Adrenal gland (tissue), 12 donors: Measurements from ENCODE around the gene BBS1. TPM values are rescaled to one million over a fixed set of nuclear protein-coding genes. Genes with fewer than 3 reads are reported as not detected.

Source experiments
- polyA plus RNA-seq, 3 donors: library from polyadenylated mRNA; stranded (reverse); fragments of 200-250 nt in 2 of 3; fragments of 350-450 nt in 1 of 3; fragmentation: Illumina TruSeq in 1 of 3; extraction: RNeasy Lipid Tissue Mini Kit (QIAGEN cat#74804) in 1 of 3; gene quantifications; one replicate each; pipeline ENCODE4 v1.2.3, GENCODE V29; 2013 to 2014
- total RNA-seq, 9 donors: library from RNA; depleted of rRNA in 4 of 9; stranded (reverse); fragments of >200 nt in 4 of 9; fragments of 120-200 nt in 1 of 9; fragmentation: NEBNext Ultra II Directional in 1 of 9; extraction: Animal tissue kit (Norgen Biotek cat#: 25700) in 1 of 9; gene quantifications; one replicate each; pipeline versions ENCODE4 v1.1.0 to v1.2.4, GENCODE V29; 2013 to 2023
- donor health status: healthy with polysubstance abuse.
- donor health status: Bipolar disorder and iron deficiency.
- donor health status: DM: yes; HTN: yes; CAD: no.
- donor health status: DM: no; HTN: no; CAD: no.
- donor health status: DM: no; HTN: no; CAD: no.
- donor health status: DM: yes; HTN: yes; CAD: no.

BBS1 gene
- total and polyA plus RNA-seq, 12 donors: 24.1 to 132 (median 50.5) TPM

Other genes starting within 250 kb of the BBS1 start
- 100 to 1,000 TPM; 128 to 190 (median 164) TPM for gene RAB1B, start 242.0 kb upstream of the BBS1 start, total RNA-seq
- gene RAB1B, start 242.0 kb upstream of the BBS1 start, polyA plus RNA-seq: 100 to 1,000 TPM; 109 to 168 (median 135) TPM
- 10 to 100 TPM in 1 of 9 donors, 1 to 10 TPM in 4, under 1 TPM in 2, not detected in 2; 0.55 to 10.9 (median 1.2) TPM for gene CNIH2, start 232.5 kb upstream of the BBS1 start, total RNA-seq
- gene CNIH2, start 232.5 kb upstream of the BBS1 start, polyA plus RNA-seq: 10 to 100 TPM in 1 of 3 donors, 1 to 10 TPM in 2; 3.3 to 13.4 (median 9.7) TPM
- gene YIF1A, start 221.5 kb upstream of the BBS1 start, total RNA-seq: 100 to 1,000 TPM in 4 of 9 donors, 10 to 100 TPM in 5; 69.7 to 154 (median 93.1) TPM
- gene YIF1A, start 221.5 kb upstream of the BBS1 start, polyA plus RNA-seq: 100 to 1,000 TPM in 2 of 3 donors, 10 to 100 TPM in 1; 97.9 to 129 (median 104) TPM
- 1 to 10 TPM in 3 of 9 donors, under 1 TPM in 3, not detected in 3; 0.07 to 2.3 (median 0.76) TPM for gene TMEM151A, start 218.7 kb upstream of the BBS1 start, total RNA-seq
- gene TMEM151A, start 218.7 kb upstream of the BBS1 start, polyA plus RNA-seq: 1 to 10 TPM in 2 of 3 donors, under 1 TPM in 1; 0.42 to 6.8 (median 1.9) TPM
- gene CD248, start 193.6 kb upstream of the BBS1 start, total RNA-seq: 10 to 100 TPM in 7 of 9 donors, 1 to 10 TPM in 2; 3.8 to 21.7 (median 15.1) TPM
- 10 to 100 TPM in 2 of 3 donors, 1 to 10 TPM in 1; 4.2 to 28.0 (median 19.2) TPM for gene CD248, start 193.6 kb upstream of the BBS1 start, polyA plus RNA-seq
- 10 to 100 TPM in 2 of 9 donors, 1 to 10 TPM in 7; 1.8 to 13.1 (median 6.3) TPM for gene RIN1, start 174.2 kb upstream of the BBS1 start, total RNA-seq
- 10 to 100 TPM in 2 of 3 donors, 1 to 10 TPM in 1; 1.6 to 15.2 (median 10.9) TPM for gene RIN1, start 174.2 kb upstream of the BBS1 start, polyA plus RNA-seq
- 10 to 100 TPM; 22.4 to 52.4 (median 41.6) TPM for gene BRMS1, start 165.5 kb upstream of the BBS1 start, total RNA-seq
- gene BRMS1, start 165.5 kb upstream of the BBS1 start, polyA plus RNA-seq: 10 to 100 TPM; 41.1 to 55.3 (median 53.8) TPM
- gene B4GAT1, start 163.0 kb upstream of the BBS1 start, total RNA-seq: 100 to 1,000 TPM in 1 of 9 donors, 10 to 100 TPM in 8; 36.1 to 115 (median 61.8) TPM
- gene B4GAT1, start 163.0 kb upstream of the BBS1 start, polyA plus RNA-seq: 10 to 100 TPM; 20.8 to 31.5 (median 24.6) TPM
- 1 to 10 TPM in 6 of 9 donors, under 1 TPM in 2, not detected in 1; 0.84 to 2.5 (median 1.2) TPM for gene SLC29A2, start 138.9 kb upstream of the BBS1 start, total RNA-seq
- 1 to 10 TPM in 2 of 3 donors, under 1 TPM in 1; 0.48 to 4.7 (median 4.5) TPM for gene SLC29A2, start 138.9 kb upstream of the BBS1 start, polyA plus RNA-seq
- under 1 TPM in 3 of 9 donors, not detected in 6; 0.06 to 0.55 (median 0.47) TPM for gene NPAS4, start 89.6 kb upstream of the BBS1 start, total RNA-seq
- gene NPAS4, start 89.6 kb upstream of the BBS1 start, polyA plus RNA-seq: under 1 TPM; 0.24 to 0.72 (median 0.26) TPM
- gene MRPL11, start 71.8 kb upstream of the BBS1 start, total RNA-seq: 10 to 100 TPM; 27.7 to 53.8 (median 33.9) TPM
- 10 to 100 TPM; 22.3 to 40.6 (median 27.3) TPM for gene MRPL11, start 71.8 kb upstream of the BBS1 start, polyA plus RNA-seq
- gene PELI3, start 43.7 kb upstream of the BBS1 start, total RNA-seq: 10 to 100 TPM in 8 of 9 donors, 1 to 10 TPM in 1; 10.0 to 34.3 (median 21.1) TPM
- gene PELI3, start 43.7 kb upstream of the BBS1 start, polyA plus RNA-seq: 10 to 100 TPM in 2 of 3 donors, 1 to 10 TPM in 1; 6.4 to 24.5 (median 13.0) TPM
- 10 to 100 TPM; 25.5 to 70.9 (median 43.3) TPM for gene DPP3, start 30.2 kb upstream of the BBS1 start, total RNA-seq
- gene DPP3, start 30.2 kb upstream of the BBS1 start, polyA plus RNA-seq: 10 to 100 TPM; 23.6 to 27.2 (median 24.3) TPM
- gene ZDHHC24, start 35.4 kb downstream of the BBS1 start, total RNA-seq: 10 to 100 TPM in 8 of 9 donors, 1 to 10 TPM in 1; 9.4 to 34.7 (median 21.7) TPM
- 10 to 100 TPM in 1 of 3 donors, 1 to 10 TPM in 2; 8.6 to 12.8 (median 9.7) TPM for gene ZDHHC24, start 35.4 kb downstream of the BBS1 start, polyA plus RNA-seq
- gene ACTN3, start 36.3 kb downstream of the BBS1 start, total RNA-seq: under 1 TPM in 2 of 9 donors, not detected in 7; 0.06 to 0.26 TPM
- under 1 TPM; 0.09 to 0.16 (median 0.13) TPM for gene ACTN3, start 36.3 kb downstream of the BBS1 start, polyA plus RNA-seq
- 100 to 1,000 TPM in 8 of 9 donors, 10 to 100 TPM in 1; 57.4 to 264 (median 181) TPM for gene CTSF, start 58.0 kb downstream of the BBS1 start, total RNA-seq
- 10 to 100 TPM; 37.0 to 54.6 (median 44.4) TPM for gene CTSF, start 58.0 kb downstream of the BBS1 start, polyA plus RNA-seq
- gene CCDC87, start 82.4 kb downstream of the BBS1 start, total RNA-seq: under 1 TPM; 0.30 to 0.84 (median 0.50) TPM
- gene CCDC87, start 82.4 kb downstream of the BBS1 start, polyA plus RNA-seq: under 1 TPM; 0.13 to 0.90 (median 0.24) TPM
- gene CCS, start 82.5 kb downstream of the BBS1 start, total RNA-seq: 10 to 100 TPM; 21.9 to 83.5 (median 43.8) TPM
- 100 to 1,000 TPM in 2 of 3 donors, 10 to 100 TPM in 1; 22.7 to 204 (median 188) TPM for gene CCS, start 82.5 kb downstream of the BBS1 start, polyA plus RNA-seq
- gene RBM14, start 106.0 kb downstream of the BBS1 start, total RNA-seq: 100 to 1,000 TPM in 1 of 9 donors, 10 to 100 TPM in 8; 32.3 to 106 (median 44.1) TPM
- 10 to 100 TPM; 29.1 to 96.7 (median 39.1) TPM for gene RBM14, start 106.0 kb downstream of the BBS1 start, polyA plus RNA-seq
- gene RBM4, start 128.1 kb downstream of the BBS1 start, total RNA-seq: 100 to 1,000 TPM in 7 of 9 donors, 10 to 100 TPM in 2; 89.9 to 243 (median 139) TPM
- gene RBM4, start 128.1 kb downstream of the BBS1 start, polyA plus RNA-seq: 100 to 1,000 TPM in 1 of 3 donors, 10 to 100 TPM in 2; 70.0 to 205 (median 79.4) TPM
- 10 to 100 TPM in 8 of 9 donors, 1 to 10 TPM in 1; 9.9 to 40.3 (median 18.9) TPM for gene RBM4B, start 167.3 kb downstream of the BBS1 start, total RNA-seq
- gene RBM4B, start 167.3 kb downstream of the BBS1 start, polyA plus RNA-seq: 10 to 100 TPM; 20.9 to 29.8 (median 23.3) TPM
- gene SPTBN2, start 218.6 kb downstream of the BBS1 start, total RNA-seq: 10 to 100 TPM in 8 of 9 donors, 1 to 10 TPM in 1; 7.2 to 81.8 (median 63.7) TPM
- gene SPTBN2, start 218.6 kb downstream of the BBS1 start, polyA plus RNA-seq: 10 to 100 TPM; 19.7 to 78.9 (median 28.5) TPM